ENCODE data around the gene DRD3.

- TF ChIP-seq, protein P1, sequence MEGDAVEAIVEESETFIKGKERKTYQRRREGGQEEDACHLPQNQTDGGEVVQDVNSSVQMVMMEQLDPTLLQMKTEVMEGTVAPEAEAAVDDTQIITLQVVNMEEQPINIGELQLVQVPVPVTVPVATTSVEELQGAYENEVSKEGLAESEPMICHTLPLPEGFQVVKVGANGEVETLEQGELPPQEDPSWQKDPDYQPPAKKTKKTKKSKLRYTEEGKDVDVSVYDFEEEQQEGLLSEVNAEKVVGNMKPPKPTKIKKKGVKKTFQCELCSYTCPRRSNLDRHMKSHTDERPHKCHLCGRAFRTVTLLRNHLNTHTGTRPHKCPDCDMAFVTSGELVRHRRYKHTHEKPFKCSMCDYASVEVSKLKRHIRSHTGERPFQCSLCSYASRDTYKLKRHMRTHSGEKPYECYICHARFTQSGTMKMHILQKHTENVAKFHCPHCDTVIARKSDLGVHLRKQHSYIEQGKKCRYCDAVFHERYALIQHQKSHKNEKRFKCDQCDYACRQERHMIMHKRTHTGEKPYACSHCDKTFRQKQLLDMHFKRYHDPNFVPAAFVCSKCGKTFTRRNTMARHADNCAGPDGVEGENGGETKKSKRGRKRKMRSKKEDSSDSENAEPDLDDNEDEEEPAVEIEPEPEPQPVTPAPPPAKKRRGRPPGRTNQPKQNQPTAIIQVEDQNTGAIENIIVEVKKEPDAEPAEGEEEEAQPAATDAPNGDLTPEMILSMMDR (conservative IDR thresholded peaks at IDR 0.05), result no peak
- no peak for TF ChIP-seq ZFX (IDR thresholded peaks at IDR 0.05)
Measured at GRCh38 chr3:114095796-114096195, 83.1 kb downstream of the DRD3 start.
